GM19452 (cell line): ENCODE data around the gene EXOC2.
"Not testable (repeated sequence)": the region's sequence is repeated elsewhere in the genome, so short reads cannot be mapped to it uniquely, and the experiment has no call there.

ENCODE experiments used
- ATAC-seq: cut with Tn5 transposase; IDR thresholded peaks from one replicate; pipeline ENCODE4 v1.9.1; 2021; ENCODE audit not compliant: unreplicated experiment

The EXOC2 gene

GRCh38 chr6:641225-641985 is 51.5 kb downstream of the EXOC2 start:
- no peak for ATAC-seq

GRCh38 chr6:636488-636887 is 56.5 kb downstream of the EXOC2 start:
- no peak for ATAC-seq

GRCh38 chr6:635233-635632 is 57.7 kb downstream of the EXOC2 start:
- no peak for ATAC-seq

- ATAC-seq: no peak
Measured at GRCh38 chr6:633611-634010, 59.3 kb downstream of the EXOC2 start.

GRCh38 chr6:628766-629165 is 64.2 kb downstream of the EXOC2 start:
- no peak for ATAC-seq

- no peak for ATAC-seq
Measured at GRCh38 chr6:626236-626635, 66.7 kb downstream of the EXOC2 start.

GRCh38 chr6:624979-625378 is 68.0 kb downstream of the EXOC2 start:
- no peak for ATAC-seq

GRCh38 chr6:622462-622861 is 70.5 kb downstream of the EXOC2 start:
- ATAC-seq: no peak

GRCh38 chr6:621931-622330 is 71.0 kb downstream of the EXOC2 start:
- ATAC-seq: no peak

- ATAC-seq: no peak
Measured at GRCh38 chr6:620950-621349, 72.0 kb downstream of the EXOC2 start.

GRCh38 chr6:620166-620565 is 72.8 kb downstream of the EXOC2 start:
- no peak for ATAC-seq

- no peak for ATAC-seq
Measured at GRCh38 chr6:617456-618100, 75.4 kb downstream of the EXOC2 start.

GRCh38 chr6:613981-614380 is 79.0 kb downstream of the EXOC2 start:
- no peak for ATAC-seq

- ATAC-seq: no peak
Measured at GRCh38 chr6:611928-612327, 81.0 kb downstream of the EXOC2 start.

GRCh38 chr6:610882-611281 is 82.1 kb downstream of the EXOC2 start:
- no peak for ATAC-seq

GRCh38 chr6:609905-610304 is 83.0 kb downstream of the EXOC2 start:
- ATAC-seq: no peak

GRCh38 chr6:606829-607379 is 86.0 kb downstream of the EXOC2 start:
- no peak for ATAC-seq

GRCh38 chr6:605895-606294 is 87.0 kb downstream of the EXOC2 start:
- ATAC-seq: not testable (repeated sequence)

- ATAC-seq: no peak
Measured at GRCh38 chr6:604579-604978, 88.4 kb downstream of the EXOC2 start.

- ATAC-seq: no peak
Measured at GRCh38 chr6:603265-603664, 89.7 kb downstream of the EXOC2 start.

GRCh38 chr6:599576-600448 is 93.1 kb downstream of the EXOC2 start:
- ATAC-seq: no peak

GRCh38 chr6:593907-594212 is 99.1 kb downstream of the EXOC2 start:
- ATAC-seq: no peak
